Testis (tissue), 2 donors: ENCODE measurements around the gene FHIT.

ENCODE experiments used
- CTCF ChIP-seq, 3 experiments: fragments of 450-650 bp in 2 of 3; fragments of 200-600 bp in 1 of 3; sonication (generic) in 1 of 3; IDR thresholded peaks; one replicate each; pipeline ENCODE4 v1.5.1; 2016 to 2019; ENCODE audit warnings: antibody characterized with exemption in 3 of 3, mild to moderate bottlenecking in 2 of 3, moderate library complexity in 1 of 3
- POLR2A ChIP-seq: fragments of 450-650 bp; IDR thresholded peaks from one replicate; pipeline ENCODE4 v1.6.1; 2017; ENCODE audit warnings: antibody characterized with exemption, mild to moderate bottlenecking, moderate library complexity

- TF ChIP-seq CTCF (IDR thresholded peaks at IDR 0.05) (no peak), POLR2A (no peak)
These were observed 491.1 kb downstream of the FHIT start for GRCh38 chr3:60760145-60760544.
